KG1 (cell line): ENCODE data around the gene VPS13D.

Source experiments
- DNase-seq: peaks from one replicate; lab custom pipeline; 2025; lab: John Stamatoyannopoulos, UW

Gene VPS13D

DNA sequence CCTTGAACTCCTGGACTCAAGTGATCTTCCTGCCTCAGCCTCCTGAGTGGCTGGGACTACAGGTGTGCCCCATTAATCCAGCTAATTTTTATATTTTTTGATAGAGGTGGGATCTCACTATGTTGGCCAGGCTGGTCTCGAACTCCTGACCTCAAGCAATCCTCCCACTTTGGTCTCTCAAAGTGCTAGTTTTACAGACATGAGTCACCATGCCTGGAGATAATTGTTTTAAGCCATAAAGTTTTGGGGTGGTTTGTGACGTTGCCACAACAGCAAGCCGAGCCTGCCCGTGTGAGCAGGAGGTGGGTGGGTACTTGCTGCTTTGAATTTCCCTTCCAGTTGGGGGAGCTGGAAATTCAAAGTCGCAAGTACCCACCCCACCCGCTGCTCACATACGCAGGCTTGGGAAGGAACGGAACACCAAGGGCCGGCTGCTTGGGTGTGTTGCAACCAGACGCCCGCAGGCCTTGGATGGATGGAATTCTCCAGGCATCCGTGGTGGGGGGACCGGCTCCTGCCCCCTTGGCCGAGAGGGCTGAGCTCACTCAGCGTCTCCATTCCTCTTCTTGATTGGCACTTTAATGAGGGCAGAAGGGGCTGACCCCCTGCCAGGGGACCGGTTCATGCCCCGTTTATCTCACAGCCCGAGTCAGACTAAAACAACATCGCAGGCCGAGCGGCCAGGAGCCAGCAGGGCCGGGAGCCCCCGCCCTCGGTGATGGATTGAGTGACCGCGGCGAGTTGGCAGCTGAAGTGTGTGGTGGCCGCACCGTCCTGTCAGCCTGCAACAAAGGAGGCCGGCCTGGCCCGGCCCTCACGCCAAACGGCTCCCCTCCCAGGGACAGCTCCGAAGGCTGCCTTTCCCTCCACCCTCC, 310.1 kb downstream of the VPS13D start:
- DNase-seq: no peak

DNA sequence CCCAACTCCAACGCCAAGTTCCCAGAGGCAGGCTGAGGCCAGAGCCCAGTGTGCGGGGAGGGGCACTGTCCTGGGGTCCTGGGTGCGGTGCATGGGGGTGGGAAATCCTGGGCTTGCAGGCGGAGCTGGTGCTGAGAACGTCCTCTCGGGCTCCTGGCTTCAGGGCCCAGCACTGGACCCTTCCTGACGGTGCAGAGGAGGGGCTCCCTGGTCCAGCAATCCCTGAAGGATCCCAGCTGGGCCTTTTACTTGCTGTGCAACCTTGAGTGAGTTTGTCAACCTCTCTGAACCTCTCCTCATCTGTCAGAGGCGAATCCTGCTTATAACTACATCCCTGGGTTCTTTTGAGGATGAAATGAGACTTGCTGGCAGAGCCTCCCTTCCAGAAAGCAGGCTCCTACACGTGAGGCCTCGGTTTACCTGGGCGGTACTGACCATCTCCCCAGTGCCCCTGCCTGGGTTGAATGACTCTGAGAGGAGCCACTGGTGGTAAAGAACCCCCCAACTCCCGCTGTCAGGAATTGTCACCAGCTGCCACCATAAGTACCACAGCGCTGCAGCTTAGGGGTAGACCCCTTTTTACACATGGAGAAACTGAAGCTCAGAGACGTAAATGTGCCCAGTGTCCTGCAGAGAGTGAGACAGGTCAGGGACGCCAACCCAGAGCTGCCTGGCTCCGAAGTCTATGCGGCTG, 310.9 kb downstream of the VPS13D start:
- no peak for DNase-seq

DNA sequence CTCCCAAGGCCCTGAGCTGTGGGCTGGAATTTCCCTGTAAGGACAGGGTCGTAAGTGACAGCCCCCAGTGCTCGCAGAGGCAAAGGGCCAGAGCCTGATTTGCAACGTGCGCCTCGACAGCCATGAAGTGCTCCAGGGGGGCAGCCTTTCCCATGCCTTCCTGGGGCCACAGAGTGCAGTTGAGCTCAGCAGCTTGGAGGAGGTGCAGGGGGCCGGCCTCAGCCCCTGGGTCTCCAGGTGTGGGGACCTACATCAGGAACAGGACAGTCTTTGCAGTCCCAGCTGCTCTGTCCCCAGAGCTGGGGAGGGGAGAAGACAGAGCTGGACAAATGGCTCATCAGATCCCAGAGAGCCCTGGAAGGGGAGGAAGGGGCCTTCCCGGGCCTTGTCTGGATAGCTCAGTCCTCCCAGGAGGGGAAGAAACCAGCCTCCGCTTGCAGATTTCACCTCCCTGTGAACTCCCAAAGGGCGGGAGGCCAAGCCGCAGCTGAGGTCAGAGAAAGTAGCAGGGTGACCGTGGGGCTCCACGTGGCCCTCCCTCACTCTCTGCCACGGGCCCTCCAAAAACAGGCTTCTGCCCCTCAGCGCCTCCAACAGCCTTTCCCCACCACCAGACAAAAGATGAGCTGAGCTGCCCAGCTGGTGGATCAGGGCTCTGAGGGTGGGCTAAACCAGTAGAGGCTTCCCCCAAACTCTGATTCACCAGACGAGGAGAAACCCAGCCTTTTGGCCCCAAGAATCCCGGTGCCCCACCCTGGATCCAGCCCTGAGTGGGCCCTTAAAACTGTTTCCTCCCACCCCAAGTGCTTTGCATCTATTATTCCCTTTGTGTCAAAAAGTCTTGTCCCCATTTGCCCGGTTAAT, 311.7 kb downstream of the VPS13D start:
- no peak for DNase-seq

DNA sequence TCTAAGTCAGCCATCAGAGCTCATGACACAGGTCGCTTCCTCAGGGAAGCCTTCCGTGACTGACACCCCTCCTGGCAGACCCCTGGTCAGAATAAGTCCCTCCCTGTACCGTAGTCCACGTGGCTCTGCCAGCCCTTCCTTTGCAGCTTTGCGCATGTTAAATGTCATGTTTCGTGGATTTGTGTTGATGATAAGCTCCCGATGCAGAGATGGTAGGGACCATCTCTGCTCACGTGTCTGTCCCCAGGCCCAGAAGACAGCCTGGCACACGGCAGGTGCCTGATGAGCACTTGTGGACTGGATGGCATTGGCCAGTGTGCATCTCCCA, 312.3 kb downstream of the VPS13D start:
- no peak for DNase-seq

DNA sequence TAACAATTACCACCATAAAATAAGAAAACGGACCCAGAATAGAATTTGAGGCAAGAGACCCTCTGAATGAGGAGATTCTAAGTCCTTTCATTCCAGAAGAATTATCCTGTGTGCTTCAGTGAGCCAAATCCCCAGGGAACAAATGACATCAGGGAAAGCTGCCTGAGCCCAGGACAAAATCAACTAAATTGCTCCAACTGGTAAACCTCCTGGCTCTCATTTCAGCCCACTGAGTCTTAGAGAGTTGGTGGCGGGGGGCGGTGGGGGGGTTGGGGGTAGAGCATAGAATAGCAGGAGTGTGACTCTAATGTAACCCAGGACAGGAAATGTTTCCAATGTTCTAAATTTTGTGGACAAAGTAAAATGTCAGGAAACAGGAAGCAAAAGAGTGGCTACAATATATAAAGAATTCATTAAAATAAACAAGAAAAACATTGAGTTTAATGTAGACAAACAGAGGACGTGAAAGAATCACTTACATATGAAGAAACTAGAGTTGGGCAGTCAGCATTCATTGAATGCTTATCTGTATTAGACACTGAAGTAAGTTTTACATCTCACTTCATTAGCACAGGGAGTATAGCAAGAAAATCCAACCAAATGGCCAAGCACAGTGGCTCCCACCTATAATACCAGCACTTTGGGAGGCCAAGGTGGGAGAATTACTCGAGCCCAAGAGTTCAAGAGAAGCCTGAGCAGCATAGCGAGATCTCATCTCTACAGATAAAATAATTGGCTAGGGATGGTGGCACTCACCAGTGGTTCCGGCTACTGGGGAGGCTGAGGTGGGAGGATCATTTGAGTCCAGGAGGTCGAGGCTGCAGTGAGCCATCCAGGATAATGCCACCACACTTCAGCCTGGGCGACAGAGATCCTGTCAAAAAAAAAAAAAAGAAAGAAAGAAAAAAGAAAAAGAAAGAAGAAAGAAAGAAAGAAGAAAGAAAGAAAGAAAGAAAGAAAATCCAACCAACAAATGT, 313.1 kb downstream of the VPS13D start:
- DNase-seq: no peak

DNA sequence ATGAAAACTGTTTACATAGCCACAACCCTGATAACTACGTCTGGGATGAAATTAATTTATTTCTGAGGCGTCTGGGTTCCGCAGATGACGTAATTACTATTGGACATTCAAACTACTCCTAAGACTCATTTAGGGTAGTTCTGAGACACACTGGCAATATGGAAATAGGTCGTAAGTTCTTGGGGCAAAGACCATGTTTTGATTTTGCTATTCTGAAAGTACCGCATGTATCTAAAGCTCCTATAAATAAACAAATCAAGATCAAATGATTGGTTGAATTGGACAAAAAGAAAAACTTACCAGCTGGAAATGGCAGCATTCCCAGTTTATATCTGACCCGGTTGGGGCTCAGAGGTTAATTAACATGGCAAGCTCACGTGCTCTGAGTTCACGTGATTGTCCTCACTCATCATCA, 313.9 kb downstream of the VPS13D start:
- no peak for DNase-seq

DNA sequence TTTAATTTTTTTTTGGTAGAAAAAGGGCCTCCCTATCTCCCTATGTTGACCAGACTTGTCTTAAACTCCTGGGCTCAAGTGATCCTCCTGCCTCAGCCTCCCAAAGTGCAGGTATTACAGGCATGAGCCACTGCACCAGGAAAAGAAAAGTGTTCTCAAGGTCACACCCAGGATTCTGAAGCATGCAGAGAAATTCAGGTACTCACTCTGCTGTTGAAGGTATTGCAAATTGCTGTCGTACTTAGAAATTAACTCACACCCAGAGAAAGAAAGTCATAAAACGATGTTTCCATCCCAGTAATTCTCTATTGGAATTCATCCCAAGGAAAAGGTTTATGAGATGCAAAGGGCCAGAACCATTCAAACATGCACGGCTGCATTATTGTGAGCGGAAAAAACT, 314.5 kb downstream of the VPS13D start:
- no peak for DNase-seq

DNA sequence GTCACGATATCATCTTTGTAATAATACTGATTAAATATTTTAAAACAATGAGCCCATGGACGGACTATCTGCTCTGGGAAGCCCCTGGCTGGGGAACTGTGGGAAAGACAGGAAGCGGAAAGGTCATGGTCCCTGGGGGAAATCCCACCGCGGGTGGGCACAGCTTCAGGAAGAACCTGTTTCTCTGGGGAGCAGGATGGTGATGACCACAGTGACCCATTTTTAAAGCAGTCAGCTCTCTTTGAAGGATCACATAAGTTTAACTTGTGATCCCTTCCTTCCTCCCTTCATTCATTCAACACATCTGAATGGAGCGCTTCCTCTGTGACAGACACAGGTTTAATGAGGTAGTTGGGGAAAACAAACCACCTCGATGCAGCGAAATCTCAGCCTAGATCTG, 315.2 kb downstream of the VPS13D start:
- DNase-seq: no peak

DNA sequence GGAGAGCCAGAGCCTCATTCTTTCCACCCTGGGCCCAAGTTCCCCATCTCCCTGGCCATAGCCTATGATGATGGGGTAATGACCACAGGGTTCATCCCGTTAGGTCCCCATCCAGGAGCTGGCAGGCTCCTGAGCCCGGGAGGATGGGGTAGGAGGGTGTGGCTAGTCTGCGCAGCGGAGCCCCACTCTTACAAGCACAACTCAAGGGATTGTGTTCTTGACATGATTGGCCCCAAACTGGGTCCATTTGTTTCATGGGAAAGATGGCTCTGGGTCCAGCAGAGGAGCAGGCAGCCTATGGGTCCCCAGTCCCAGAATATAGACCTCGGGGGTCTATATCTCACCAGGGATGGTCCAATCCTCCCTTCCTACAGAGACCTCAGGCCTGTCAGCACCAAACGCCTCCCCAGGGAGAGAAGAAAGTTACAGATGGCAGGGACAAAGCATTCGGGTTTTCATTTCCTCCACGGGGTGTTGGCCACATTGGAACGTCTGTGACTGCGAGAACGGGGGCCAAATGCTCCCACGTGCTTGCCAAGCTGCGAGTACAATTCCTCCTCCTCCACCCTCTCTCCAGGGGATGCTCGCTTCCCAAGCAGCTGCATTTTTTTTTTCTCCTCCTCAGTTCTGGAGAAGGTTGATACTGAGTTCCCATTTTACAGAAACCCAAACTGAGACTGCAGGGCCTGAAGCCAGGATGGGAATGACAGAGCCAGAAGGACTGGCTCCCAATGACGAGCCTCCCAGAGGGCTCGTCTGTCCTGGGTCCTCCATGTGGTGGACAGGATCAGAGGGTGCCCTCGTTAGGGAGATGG, 317.1 kb downstream of the VPS13D start:
- no peak for DNase-seq

DNA sequence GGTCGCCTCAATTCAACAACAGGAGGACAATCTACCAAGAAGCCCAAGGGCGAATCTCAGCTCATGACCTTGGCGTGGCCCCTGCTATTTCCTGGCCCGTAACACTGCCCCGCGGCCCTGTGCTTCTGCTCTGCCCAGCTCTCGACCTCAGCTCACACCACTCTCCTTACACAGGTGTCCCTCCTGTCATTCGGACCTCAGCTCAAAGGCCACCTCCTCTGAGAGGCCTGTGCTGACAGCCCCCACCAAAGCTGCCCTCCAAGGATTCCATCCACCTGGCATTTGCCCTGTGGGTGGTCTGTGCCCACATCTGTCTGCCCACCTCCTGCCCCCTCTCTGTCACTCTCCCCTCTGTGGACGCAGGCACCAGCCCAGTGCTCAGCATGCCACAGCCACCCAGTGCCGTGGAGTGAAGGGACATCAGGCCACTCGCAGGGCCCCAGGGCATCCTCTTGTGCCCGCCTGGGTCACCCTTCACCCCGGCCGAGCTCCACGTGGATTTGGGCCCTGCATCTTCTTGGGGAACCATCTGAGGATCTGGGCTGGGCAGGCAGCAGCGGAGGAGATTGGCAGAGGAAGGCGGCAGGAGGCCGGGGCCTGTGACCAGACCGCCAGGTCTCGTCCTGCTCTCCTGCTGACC, 317.9 kb downstream of the VPS13D start:
- DNase-seq: no peak

DNA sequence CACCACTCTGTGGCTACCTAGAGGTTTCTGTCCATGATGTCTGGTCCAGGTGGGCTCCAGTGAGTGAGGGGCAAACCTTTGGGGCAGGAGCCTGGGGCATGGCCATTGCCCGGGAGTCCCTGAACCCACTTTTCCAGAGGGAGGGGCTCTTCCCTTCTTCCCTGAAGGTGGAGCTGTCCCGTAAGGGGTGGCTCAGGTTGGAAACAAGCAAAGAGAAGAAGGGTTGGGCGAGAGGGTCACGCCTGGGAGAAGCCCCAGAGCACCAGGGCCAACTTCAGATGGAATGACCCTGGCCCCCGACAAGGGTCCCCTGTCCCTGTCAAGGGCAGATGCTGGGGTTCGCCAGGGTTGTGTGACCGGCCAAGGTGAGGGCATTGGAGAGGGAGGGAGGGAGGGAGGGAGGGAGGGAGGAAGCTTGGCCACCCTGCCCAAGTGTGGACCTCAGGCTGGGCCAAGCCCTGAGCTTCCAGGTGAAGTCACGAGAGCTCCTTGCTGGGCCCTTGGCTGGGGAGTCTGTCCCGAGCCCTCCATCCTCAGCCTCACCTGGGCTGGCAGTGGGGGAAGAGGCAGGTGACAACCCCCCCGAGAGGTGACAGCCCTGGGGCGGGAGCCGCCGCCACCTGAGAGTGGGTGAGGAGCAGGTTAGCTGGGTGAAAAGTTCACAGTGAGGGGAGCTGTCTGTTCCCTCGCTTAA, 318.6 kb downstream of the VPS13D start:
- DNase-seq: no peak

DNA sequence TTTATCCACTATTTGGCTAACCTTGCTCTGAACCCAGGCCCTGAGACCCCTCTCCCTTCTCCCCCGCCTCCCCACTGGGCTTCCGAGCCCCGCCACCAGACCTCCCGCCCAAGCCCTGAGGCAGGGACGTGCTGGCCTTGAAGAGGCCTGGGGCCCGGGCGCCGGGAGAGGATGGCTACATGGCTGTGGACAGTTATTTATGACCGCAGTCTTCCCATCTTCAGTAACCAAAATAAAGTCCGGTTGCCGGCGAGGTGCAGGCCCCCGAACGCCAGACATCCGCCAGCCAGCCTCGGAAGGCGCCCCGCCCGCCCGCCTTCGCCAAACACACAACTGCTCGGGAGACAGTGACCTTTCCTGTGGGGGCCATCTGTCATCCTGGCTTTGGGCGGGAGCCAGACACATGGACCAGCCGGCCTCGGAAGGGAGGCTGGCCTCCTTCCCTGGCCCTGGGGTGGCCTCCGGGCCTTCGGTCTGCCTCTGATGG, 319.2 kb downstream of the VPS13D start:
- DNase-seq: no peak

DNA sequence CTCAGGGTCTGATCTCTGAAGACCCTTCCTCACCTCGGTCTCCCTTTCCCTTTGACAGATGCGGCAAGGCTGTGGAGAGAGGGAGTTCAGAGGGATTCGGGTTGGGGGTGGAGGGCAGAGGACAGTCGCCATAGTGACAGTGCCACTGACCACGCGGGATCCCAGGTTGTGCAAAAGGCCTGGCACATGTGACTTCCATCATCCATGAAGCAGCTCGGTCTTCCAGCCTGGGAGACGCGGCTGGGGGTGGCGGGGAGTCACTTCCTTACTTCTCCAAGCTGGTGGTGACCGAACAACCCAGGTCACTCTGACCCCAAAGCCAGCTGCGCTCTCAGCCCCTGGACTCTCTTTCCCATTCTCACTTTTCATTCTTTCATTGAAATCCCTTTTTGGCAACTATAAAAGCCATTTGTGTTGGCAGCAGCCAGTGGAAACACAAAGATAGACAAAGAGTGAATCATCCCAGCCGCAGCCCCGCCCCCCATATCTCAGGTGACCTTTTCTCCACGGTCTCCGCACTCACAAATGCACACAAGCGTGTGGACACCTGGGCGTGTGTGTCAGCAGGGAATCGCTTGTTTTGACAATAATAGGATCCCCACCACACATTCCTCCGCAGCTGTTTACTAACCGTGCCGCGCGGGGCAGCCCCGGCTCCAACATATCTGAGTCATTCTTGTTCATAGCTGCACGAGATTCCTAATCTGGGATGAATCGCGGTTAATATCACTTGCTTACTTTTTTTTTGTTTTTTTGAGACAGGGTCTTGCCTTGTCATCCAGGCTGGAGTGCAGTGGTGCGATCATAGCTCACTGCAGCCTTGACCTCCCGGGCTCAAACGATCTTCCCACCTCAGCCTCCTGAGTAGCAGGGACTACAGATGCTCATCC, 319.9 kb downstream of the VPS13D start:
- no peak for DNase-seq

DNA sequence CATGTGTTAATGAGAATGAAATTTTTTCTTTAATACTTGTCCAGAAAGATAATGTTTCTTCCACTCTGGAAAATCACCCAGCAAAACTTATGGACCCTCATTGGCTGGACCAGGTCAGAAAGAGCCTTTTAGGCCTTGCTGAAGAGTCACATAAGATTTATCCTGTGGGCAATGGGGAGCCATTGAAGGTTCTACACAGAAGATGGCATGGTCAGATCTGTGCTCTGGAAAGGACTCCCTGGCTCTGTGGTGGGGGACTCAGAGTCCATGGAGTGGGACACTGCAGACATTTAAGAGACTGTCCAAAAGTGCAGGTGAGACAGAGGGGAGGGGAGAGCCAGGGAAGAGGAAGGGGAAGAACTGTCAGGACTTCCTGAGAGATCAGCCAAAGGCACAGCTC, 321.8 kb downstream of the VPS13D start:
- DNase-seq: no peak

DNA sequence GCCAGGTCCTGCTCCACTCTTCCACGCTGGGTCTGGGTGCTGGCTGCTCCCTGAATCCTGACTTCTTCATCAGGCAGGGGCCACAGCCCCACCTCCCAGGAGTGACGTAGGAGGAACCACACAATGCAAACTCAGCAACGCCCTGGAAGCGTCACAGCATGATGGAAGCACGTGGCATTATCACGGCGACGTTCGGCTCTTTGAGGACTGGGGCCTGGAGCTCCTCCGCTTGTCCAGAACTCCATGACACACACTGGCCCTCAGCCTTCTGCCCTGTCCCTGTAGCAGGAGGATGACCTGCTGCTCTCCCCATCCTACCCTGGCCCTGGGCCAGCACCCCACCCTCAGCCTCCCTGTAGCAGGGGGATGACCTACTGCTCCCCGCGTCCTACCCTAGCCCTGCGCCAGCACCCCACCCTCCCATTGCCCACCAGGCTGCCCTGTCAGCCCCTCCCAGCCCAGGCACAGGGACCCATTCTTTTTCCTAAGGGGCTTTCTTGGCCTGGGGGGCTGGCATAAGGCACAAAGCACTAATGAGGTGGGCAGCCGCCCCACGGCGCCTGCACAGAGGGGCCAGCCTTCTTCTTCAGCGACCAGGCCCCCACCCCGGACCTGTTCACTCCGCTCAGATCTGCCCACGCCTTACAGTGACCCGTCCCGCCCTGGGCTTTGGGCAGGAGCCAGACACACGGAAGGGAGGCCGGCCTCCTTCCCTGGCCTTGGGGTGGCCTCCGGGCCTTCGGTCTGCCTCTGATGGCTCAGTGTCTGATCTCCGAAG, 322.5 kb downstream of the VPS13D start:
- no peak for DNase-seq

DNA sequence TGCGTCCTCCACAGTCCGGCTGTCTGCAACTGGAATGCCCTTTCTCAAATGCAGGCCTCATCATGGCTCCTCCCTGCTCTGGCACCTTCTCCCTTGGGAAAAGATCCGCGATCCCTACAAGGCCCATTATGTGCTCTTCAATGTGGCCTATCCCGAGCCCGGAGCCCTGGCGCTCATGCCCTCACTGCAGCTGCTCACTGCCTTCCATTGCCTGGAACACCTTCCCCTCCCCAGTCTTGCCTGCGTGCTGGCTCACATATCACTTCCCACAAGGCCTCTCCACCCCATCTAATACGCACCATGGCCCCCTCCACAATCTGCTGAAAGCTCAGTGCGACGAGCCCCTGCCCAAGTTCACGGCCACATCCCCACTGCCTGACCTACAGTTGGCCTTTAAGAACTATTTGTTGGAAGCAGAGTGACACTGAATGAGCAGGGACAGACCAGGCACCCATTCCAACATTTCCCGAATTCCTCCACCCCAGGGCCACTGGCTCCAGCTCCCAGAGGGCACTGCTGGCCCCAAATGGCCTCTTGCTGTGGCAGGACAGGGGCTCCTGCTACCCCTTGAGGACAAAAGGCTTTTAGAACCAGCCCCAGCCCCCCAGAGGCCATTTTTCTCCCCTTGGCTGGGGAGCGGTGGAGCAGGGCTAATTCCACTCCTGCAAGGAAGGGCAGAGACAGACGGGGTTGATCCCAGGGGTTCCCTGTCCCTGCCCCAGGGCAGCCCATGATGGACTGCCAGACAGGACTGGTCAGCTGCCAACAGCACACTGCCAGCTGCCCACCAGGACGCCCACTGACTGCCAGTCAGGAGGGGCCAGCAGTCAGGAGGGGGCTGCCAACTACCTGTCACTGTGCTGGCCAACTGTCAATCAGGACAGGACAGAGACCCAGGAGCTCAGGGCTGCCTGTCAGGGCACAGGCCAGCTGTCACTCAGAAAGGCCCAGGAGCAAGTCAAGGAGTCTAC, 323.4 kb downstream of the VPS13D start:
- DNase-seq: no peak
